GOT3 (cell line): ENCODE measurements around the gene OR1M1.
"Not testable (repeated sequence)": the region's sequence is repeated elsewhere in the genome, so short reads cannot be mapped to it uniquely, and the experiment has no call there.

ENCODE experiments used
- DNase-seq: peaks from one replicate; lab custom pipeline; 2025; ENCODE audit warnings: mixed read lengths; lab: John Stamatoyannopoulos, UW

Gene OR1M1, protein sequence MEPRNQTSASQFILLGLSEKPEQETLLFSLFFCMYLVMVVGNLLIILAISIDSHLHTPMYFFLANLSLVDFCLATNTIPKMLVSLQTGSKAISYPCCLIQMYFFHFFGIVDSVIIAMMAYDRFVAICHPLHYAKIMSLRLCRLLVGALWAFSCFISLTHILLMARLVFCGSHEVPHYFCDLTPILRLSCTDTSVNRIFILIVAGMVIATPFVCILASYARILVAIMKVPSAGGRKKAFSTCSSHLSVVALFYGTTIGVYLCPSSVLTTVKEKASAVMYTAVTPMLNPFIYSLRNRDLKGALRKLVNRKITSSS

GRCh38 chr19:9086761-9087160, at the start of gene OR1M1:
Gene OR1M1 (plus strand): TSS chr19:9087061. CDS start chr19:9093245, 6,184 bp downstream.
- no peak for DNase-seq

DNA sequence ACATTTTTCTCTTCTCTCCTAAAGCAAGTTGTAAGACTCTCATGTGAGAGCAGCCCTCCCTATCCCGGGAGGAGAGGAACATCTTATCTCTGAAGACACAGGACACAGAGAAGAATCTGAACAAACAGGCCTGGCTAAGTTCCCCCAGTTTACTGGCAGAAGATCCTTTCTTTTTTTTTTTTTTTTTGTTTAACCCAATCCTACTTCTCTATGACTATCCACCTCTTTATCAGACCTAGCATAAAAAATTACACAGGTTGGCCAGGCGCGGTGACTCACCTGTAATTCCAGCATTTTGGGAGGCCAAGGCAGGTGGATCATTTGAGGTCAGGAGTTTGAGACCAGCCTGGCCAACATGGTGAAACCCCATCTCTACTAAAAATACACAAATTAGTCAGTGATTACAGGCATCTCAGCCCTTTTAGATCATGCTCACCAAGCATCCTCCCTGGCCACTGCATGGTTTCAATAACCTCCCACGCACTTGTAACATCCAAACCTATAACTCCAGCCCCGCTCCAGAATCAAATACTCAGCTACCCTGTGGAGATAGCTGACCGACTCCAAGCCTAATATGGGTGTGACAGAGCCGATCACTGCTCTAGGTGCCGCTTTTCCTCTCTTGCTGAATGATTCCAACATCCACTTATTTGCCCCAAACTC, 49.3 kb upstream of the OR1M1 start:
- DNase-seq: no peak

DNA sequence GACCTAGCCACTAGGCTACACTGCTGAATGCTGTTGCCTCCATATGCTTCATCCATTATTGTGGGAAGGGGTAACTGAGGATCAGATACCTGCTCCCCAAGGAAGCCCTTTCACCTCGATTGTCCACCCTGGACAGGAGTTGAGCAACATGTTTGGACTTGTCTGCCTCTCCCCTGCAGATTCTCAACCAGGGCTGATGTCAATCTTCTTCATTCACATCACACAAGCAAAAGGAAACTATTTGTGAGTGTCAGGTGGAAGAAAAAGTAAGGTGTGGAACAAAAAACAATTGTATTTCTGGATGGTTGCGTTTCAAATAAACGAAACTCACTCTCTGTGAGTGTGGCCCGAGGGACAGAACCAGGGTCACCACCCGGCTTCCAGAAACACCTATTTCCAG, 47.1 kb upstream of the OR1M1 start:
- no peak for DNase-seq

DNA sequence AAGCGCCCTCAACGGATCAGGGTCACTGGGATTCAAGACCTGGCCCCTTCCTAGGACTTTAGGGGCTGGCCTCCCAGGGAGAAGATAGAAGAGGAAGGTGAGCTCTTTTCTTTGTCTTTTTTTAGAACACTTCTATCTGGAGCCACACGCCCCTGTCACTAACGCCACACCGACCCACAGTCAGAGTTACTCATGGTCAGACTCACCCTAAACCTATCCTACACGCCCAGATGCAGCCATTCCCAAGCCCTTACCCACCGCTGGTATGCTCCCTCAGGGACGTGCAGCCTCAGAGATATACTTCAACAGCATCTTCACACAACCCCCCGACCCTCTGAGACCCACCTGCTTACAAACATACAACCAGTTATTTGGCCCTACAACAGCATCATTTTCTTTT, 46.7 kb upstream of the OR1M1 start:
- DNase-seq: no peak

DNA sequence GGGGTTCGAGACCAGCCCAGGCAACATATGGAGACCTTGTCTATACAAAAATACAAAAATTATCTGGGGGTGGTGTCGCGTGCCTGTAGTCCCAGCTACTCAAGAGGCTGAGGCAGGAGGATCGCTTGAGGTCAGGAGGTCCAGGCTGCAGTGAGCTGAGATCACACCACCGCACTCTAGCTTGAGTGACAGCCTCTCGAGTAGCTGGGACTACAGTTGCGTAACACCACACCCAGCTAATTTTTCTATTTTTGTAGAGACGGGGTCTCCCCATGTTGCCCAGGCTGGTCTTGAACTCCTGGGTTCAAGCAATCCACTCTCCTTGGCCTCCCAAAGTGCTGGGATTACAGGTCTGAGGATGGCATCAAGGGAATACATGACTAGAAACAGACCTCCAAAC, 45.8 kb upstream of the OR1M1 start:
- DNase-seq: no peak

- no peak for DNase-seq
These were observed 43.3 kb upstream of the OR1M1 start for GRCh38 chr19:9043524-9043923.

GRCh38 chr19:9044449-9044848, 42.4 kb upstream of the OR1M1 start:
- no peak for DNase-seq

- no peak for DNase-seq
These were observed 40.2 kb upstream of the OR1M1 start for GRCh38 chr19:9046694-9047093.

DNA sequence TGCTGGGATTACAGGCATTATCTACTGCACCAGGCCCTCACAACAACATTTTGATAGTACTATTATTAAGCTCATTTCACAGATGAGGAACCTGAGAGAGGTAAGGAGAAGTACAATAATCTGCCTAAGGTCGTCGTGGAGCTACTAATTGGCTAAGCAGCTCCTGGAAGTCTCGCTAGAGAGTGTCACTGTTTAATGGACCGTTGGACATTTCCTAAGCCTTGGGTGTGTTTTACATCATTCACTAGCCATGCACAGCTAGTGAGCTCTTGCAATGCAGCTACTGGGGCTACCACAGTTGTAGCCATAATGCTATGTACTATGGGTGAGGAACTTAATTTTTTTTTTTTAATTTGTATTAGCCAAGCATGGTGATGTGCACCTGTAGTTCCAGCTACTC, 34.0 kb upstream of the OR1M1 start:
- DNase-seq: no peak

DNA sequence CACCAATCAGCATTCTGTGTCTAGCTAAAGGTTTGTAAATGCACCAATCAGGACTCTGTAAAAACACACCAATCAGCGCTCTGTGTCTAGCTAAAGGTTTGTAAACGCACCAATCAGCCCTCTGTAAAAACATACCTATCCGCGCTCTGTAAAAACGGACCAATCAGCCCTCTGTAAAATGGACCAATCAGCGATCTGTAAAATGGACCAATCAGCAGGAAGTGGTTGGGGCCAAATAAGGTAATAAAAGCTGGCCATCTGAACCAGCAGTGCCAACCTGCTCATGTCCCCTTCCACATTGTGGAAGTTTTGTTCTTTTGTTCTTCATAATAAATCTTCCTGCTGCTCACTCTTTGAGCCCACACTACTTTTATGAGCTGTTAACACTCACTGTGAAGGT, 33.2 kb upstream of the OR1M1 start:
- DNase-seq: not testable (repeated sequence)

- no peak for DNase-seq
These were observed 32.7 kb upstream of the OR1M1 start for GRCh38 chr19:9054207-9054606.

- no peak for DNase-seq
These were observed 32.1 kb upstream of the OR1M1 start for GRCh38 chr19:9054765-9055164.

DNA sequence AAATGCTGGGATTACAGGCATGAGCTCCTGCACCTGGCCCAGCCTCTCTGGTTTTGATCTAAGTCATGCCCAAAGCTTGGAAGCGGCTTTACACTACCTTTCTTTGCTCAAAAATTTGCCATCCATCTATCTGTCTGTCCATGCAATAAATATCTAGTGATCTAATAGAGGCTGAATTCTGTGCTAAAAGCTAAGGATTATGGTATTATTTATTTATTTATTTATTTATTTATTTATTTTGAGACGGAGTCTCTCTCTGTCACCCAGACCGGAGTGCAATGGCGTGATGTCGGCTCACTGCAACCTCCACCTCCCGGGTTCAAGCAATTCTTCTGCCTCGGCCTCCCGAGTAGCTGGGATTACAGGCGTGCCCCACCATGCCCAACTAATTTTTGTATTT, 30.7 kb upstream of the OR1M1 start:
- not testable (repeated sequence) for DNase-seq

DNA sequence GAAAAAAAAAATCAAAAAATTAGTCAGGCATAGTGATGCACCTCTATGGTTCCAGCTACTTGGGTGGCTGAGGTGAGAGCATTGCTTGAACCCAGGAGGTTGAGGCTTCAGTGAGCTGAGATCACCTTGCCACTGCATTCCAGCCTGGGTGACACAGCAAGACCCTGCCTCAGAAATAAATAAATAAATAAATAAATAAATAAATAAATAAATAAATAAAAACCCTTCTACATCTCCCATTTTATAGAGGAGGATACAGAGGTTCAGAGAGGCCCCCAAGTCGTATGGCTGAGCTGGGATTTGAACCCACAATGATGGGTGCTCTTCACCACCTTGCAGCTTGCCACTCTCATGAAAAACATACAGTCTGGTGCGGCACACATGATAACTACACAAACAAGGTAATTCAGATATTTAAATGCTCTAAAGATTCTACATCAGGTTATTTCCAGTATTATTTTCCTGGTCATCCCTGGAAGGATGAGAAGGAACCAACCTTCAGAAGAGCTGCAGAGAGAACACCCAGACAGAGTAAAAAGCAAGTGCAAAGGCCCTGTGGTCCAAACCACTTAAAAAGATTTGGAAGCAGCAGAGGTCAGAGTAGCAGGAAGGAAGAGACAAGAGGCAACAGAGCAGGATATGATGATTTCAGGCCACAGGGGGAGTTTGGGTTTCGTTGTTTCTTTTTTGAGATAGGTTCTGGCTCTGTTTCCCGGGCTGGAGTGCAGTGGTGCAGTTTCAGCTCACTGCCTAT, 29.2 kb upstream of the OR1M1 start:
- DNase-seq: no peak

DNA sequence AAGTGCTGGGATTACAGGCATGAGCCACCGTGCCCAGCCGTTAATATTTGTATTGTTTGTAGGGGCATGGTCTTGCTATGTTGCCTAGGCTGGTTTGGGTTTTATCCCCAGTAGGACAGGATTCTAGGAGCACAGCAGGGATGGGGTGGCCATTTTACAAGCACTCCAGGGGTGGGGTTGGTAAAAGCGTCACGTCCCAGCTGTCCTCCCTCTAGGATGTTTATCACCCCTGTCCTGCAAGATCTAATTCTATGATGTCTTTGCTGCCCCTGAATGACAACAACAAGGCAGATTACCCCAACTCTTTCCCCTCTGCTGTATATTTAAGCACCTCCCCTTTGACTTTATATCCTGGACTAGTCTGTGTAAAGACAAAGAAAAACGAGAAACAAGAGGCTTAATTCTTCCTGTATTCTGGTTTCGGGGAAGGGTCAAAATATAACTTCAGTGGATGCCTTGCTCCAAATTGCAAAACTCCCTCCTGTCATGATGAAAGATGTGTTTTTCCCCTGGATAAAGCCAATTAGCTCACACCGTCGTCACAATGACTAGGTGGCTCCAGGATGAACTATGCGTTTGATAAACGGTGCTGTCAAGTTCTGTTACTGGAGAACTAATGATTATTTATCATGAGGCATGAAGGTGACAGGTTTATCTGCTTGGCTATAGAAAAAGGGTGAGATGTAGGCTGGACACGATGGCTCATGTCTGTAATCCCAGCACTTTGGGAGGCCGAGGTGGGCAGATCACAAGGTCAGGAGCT, 27.8 kb upstream of the OR1M1 start:
- DNase-seq: no peak

DNA sequence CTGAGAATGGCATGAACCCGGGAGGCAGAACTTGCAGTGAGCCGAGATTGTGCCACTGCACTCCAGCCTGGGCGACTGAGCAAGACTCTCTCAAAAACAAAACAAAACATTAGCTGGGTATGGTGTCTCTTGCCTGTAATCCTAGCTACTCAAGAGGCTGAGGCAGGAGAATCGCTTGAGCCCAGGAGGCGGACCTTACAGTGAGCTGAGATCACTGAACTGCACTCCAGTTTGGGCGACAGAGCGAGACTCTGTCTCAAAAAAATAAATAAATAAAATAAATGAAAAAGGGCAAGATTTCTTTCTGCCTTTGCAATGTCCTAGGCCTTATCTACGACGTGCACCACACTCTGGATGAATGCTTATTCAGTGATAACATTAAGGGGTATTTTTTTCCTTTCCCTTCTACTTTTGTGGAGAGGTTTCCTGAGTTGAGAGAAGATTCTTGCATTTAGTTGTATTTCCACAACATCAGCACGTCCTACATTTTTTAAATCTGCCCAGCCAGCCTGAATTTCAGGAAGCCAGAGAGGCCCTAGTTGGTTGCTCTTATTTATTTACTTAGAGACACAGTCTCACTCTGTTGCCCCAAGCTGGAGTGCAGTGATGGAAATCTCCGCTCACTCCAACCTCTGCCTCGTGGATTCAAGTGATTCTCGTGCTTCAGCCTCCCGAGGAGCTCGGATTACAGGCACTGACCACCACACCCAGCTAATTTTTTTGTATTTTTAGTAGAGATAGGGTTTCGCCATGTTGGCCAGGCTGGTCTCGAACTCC, 26.1 kb upstream of the OR1M1 start:
- no peak for DNase-seq

DNA sequence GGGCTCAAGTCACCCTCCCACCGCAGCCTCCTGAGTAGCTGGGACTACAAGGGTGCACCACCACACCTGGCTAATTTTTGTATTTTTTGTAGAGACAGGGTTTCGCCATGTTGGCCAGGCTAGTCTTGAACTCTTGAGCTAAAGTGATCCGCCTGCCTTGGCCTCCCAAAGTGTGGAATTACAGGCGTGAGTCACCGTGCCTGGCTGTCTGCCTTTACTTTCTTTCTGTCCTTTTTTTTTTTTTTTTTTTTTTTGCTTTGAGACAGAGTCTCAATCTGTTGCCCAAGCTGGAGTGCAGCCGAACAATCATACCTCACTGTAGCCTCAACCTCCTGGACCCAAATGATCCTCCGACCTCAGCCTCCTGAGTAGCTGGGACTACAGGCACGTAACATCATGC, 25.0 kb upstream of the OR1M1 start:
- no peak for DNase-seq

DNA sequence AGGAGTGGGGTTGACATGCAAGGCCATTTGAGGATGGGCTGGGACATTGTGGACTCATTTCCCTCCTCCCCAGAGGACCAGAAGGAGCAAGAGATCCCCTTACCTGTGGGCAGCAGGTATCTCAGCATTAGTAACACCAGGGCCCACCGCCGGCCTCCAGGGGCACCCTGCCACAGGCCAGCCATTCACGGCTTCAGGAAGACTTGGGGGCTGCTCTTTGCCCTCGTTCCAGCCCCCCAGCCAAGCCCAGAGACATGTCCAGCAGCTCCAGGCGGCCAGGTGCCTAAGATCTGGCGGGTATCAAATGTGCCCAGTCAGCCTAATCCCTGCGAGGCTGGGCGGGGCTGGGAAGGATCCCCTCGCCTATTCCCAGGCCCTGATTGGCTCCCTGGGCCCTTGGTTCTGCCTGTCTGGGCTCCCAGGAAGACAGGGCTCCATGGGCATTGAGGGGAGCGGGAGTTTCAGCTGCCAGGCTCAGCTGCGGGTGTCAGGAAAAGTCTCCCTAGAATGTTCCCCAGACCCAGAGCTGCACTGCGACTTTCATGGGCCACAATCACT, 21.3 kb upstream of the OR1M1 start:
- no peak for DNase-seq

DNA sequence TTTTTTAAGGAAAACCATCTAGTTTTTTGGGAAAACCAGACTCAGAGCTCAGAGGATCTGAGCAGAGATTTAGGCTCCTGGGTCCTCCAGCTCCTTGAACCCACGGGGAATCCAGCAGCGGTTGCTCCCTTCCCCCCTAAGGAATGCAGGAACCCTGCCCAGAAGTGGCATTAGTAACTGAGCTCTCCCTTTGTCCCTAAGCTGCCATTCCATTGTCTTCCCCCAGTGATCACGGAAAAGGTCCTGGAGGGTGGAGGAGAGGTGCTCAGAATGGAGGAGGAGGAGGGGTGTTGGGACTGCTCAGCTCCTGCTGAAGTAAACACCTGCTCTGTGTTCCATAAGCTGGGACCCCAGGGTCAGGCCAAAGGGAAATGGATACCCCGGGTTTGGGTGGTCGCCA, 16.8 kb upstream of the OR1M1 start:
- DNase-seq: no peak

GRCh38 chr19:9071720-9072119, 15.1 kb upstream of the OR1M1 start:
- not testable (repeated sequence) for DNase-seq

DNA sequence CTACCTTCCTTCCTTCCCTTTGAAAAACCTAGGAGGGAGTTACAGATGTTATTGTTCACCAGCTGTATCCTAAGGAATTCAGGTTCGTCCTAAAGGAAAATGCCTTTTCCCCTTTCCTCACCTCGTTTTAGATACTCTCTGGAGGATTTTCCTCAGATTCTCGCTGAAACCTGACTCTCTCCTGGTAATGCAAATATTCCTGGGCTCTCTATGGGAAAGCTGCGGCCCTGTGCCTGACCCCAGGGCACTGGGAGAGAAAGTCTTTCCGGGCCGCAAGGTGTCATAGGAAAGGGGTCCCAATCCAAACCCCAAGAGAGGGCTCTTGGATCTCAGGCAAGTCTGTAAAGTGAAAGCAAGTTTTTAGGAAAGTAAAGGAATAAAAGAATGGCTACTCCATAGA, 13.1 kb upstream of the OR1M1 start:
- DNase-seq: no peak
